K562 (cell line): ENCODE data around the gene LIMD2.

ENCODE experiments used
- ATF7 ChIP-seq: fragments of 450-650 bp; IDR thresholded peaks from 2 replicates; pipeline ENCODE4 v1.7.1; 2014; ENCODE audit warnings: mild to moderate bottlenecking, moderate library complexity
- BRF1 ChIP-seq: IDR thresholded peaks from 3 replicates; pipeline ENCODE4 v1.6.1; 2011; ENCODE audit warnings: borderline replicate concordance, mild to moderate bottlenecking; ENCODE audit not compliant: insufficient read length; ENCODE audit errors: extremely low read depth
- CHD1 ChIP-seq: fragments of 200-600 bp; sonication (generic); IDR thresholded peaks from one replicate; pipeline ENCODE4 v1.6.1; 2012; ENCODE audit warnings: mild to moderate bottlenecking, moderate library complexity, low read length, inconsistent platforms
- EHMT2 ChIP-seq: fragments of 450-650 bp; IDR thresholded peaks from 2 replicates; pipeline ENCODE4 v1.6.1; 2018; ENCODE audit warnings: antibody characterized with exemption
- SIN3A ChIP-seq, 2 experiments: fragments of 150-350 bp in 1 of 2; IDR thresholded peaks; 2 replicates each; pipeline ENCODE4 v1.6.1; 2011 to 2016; ENCODE audit warnings: borderline replicate concordance in 2 of 2, low read depth in 2 of 2, low read length in 2 of 2, mild to moderate bottlenecking in 2 of 2, moderate library complexity in 2 of 2; ENCODE audit not compliant: control insufficient read depth in 1 of 2
- SP2 ChIP-seq: IDR thresholded peaks from 2 replicates; pipeline ENCODE4 v1.6.1; 2011; ENCODE audit warnings: mild to moderate bottlenecking, low read depth, low read length, moderate library complexity; ENCODE audit not compliant: poor library complexity, severe bottlenecking; ENCODE audit errors: extremely low read depth
- SRSF1 ChIP-seq: fragments of 200-400 bp; formaldehyde crosslinking; IDR thresholded peaks from 2 replicates; pipeline ENCODE4 v1.6.1; 2017; ENCODE audit warnings: mild to moderate bottlenecking, low read depth, low read length, moderate library complexity
- ZNF239 ChIP-seq: fragments of 250-450 bp; sonication (Bioruptor Pico); IDR thresholded peaks from 2 replicates; pipeline ENCODE4 v1.4.0; 2020; ENCODE audit warnings: mild to moderate bottlenecking
- ZNF431 ChIP-seq: sonication (generic); formaldehyde crosslinking; IDR thresholded peaks from 2 replicates; pipeline ENCODE4 v1.8.0; 2022; ENCODE audit warnings: mild to moderate bottlenecking, missing genetic modification reagents
- TF ChIP-seq, protein P1 (sequence below), 3 experiments: IDR thresholded peaks in 2 of 3; conservative IDR thresholded peaks in 1 of 3; 2 replicates each; pipeline ENCODE4 v1.5.1; 2011 to 2012; ENCODE audit warnings: low read length in 3 of 3, mild to moderate bottlenecking in 3 of 3, control low read depth in 2 of 3, improper control_type of control experiment in 1 of 3, inconsistent platforms in 1 of 3, low read depth in 1 of 3, mixed read lengths in 1 of 3, moderate library complexity in 1 of 3; ENCODE audit not compliant: insufficient read depth in 2 of 3
- TF ChIP-seq, protein P2 (sequence below): fragments of 250-450 bp; sonication (Bioruptor Pico); IDR thresholded peaks from 2 replicates; pipeline ENCODE4 v1.8.0; 2022; ENCODE audit warnings: inconsistent platforms, mild to moderate bottlenecking, moderate library complexity, borderline replicate concordance
- TF ChIP-seq, protein P3 (sequence below), 2 experiments: fragments of 450-650 bp; formaldehyde crosslinking in 1 of 2; IDR thresholded peaks; 2 replicates each; pipeline versions ENCODE4 v1.4.0 to v1.6.1; 2014 to 2020; ENCODE audit warnings: mild to moderate bottlenecking in 2 of 2, borderline replicate concordance in 1 of 2, low read depth in 1 of 2

DNA sequence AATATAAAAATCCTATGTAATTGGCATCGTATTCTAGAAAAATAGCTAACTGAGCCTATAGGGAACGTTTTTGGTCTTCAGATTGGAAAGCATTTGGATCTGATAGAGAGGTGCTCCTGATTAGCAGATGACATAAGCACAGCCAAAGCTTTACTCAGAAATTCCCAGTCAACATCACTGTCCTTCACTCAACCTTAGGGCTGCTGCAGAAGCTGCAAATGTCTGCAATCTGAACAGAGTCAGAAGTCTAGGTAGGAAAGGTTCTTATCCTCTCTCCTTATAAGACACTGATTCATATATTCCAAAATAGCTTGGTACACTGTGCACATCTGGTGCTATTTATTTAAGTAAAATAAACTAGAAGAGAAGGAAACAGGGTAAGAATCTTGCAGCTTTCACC is 22.5 kb upstream of the LIMD2 start:
- TF ChIP-seq CHD1 (no peak), SP2 (no peak), ZNF431 (CRISPR knock-in tag) (no peak), SIN3A (IDR thresholded peaks at IDR 0.05; ENCODE audit: borderline replicate concordance in 2 of 2, control insufficient read depth in 1 of 2, low read depth in 2 of 2, low read length in 2 of 2) (no peak), SRSF1 (no peak), EHMT2 (no peak), ZNF239 (no peak), BRF1 (no peak), ATF7 (no peak)
- TF ChIP-seq, protein P1, sequence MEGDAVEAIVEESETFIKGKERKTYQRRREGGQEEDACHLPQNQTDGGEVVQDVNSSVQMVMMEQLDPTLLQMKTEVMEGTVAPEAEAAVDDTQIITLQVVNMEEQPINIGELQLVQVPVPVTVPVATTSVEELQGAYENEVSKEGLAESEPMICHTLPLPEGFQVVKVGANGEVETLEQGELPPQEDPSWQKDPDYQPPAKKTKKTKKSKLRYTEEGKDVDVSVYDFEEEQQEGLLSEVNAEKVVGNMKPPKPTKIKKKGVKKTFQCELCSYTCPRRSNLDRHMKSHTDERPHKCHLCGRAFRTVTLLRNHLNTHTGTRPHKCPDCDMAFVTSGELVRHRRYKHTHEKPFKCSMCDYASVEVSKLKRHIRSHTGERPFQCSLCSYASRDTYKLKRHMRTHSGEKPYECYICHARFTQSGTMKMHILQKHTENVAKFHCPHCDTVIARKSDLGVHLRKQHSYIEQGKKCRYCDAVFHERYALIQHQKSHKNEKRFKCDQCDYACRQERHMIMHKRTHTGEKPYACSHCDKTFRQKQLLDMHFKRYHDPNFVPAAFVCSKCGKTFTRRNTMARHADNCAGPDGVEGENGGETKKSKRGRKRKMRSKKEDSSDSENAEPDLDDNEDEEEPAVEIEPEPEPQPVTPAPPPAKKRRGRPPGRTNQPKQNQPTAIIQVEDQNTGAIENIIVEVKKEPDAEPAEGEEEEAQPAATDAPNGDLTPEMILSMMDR (IDR thresholded peaks at IDR 0.05 in 2 of 3, conservative IDR thresholded peaks at IDR 0.05 in 1 of 3; ENCODE audit: insufficient read depth in 2 of 3, low read depth in 1 of 3, low read length in 3 of 3), result no peak
- TF ChIP-seq, protein P2, sequence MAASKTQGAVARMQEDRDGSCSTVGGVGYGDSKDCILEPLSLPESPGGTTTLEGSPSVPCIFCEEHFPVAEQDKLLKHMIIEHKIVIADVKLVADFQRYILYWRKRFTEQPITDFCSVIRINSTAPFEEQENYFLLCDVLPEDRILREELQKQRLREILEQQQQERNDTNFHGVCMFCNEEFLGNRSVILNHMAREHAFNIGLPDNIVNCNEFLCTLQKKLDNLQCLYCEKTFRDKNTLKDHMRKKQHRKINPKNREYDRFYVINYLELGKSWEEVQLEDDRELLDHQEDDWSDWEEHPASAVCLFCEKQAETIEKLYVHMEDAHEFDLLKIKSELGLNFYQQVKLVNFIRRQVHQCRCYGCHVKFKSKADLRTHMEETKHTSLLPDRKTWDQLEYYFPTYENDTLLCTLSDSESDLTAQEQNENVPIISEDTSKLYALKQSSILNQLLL (CRISPR knock-in tag), result no peak
- TF ChIP-seq, protein P3, sequence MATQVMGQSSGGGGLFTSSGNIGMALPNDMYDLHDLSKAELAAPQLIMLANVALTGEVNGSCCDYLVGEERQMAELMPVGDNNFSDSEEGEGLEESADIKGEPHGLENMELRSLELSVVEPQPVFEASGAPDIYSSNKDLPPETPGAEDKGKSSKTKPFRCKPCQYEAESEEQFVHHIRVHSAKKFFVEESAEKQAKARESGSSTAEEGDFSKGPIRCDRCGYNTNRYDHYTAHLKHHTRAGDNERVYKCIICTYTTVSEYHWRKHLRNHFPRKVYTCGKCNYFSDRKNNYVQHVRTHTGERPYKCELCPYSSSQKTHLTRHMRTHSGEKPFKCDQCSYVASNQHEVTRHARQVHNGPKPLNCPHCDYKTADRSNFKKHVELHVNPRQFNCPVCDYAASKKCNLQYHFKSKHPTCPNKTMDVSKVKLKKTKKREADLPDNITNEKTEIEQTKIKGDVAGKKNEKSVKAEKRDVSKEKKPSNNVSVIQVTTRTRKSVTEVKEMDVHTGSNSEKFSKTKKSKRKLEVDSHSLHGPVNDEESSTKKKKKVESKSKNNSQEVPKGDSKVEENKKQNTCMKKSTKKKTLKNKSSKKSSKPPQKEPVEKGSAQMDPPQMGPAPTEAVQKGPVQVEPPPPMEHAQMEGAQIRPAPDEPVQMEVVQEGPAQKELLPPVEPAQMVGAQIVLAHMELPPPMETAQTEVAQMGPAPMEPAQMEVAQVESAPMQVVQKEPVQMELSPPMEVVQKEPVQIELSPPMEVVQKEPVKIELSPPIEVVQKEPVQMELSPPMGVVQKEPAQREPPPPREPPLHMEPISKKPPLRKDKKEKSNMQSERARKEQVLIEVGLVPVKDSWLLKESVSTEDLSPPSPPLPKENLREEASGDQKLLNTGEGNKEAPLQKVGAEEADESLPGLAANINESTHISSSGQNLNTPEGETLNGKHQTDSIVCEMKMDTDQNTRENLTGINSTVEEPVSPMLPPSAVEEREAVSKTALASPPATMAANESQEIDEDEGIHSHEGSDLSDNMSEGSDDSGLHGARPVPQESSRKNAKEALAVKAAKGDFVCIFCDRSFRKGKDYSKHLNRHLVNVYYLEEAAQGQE (IDR thresholded peaks at IDR 0.05; ENCODE audit: borderline replicate concordance), result no peak
- TF ChIP-seq, protein P3 (CRISPR knock-in tag; IDR thresholded peaks at IDR 0.05; ENCODE audit: low read depth), result no peak
